ENCODE results near the gene NNT.
"Not testable (repeated sequence)": the region's sequence is repeated elsewhere in the genome, so short reads cannot be mapped to it uniquely, and the experiment has no call there.

Gene NNT

GRCh38 chr5:43646992-43647391 lies 44.0 kb downstream of the NNT start:
- Mint-ChIP-seq H3K27ac (no peak overlapping the region), H3K27me3 (no peaks in the 10 kb centered on the region), H3K9me3 (no peaks in the 10 kb centered on the region), H3K36me3 (ENCODE audit: insufficient read depth) (peaks cover 66% of the 10 kb centered on the region), H3K4me1 (ENCODE audit: low read depth in 2 of 2) (peaks cover under 1 to 8% of the 10 kb centered on the region in 2 donors), H3K4me3 (no peak overlapping the region)
- ATAC-seq (replicated peaks) (no peak), DNase-seq (no peak)

DNA sequence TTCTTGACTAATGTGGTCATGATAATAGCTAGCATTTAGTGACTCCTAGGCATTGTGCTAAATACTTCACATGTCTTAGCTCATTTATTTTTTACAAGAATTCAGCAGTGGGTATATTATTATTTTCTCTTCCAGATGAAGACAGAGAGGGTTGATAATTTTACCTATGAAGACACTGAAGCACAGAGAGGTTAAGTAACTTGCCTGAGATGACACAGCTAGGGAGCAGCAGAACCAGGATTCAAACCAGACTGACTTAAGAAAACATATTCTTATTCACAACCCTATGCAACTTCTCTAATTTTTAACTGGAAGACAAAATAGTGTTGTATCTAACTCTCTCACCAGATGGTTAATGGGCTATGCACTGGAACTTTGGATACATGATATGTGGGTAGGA lies 44.8 kb downstream of the NNT start:
- Mint-ChIP-seq H3K27me3 (no peaks in the 10 kb centered on the region), H3K4me3 (no peak overlapping the region), H3K4me1 (ENCODE audit: low read depth in 2 of 2) (peaks cover 0 to 8% of the 10 kb centered on the region in 2 donors), H3K27ac (peak overlapping the region in 1 of 2 donors; percentile 6), H3K36me3 (ENCODE audit: insufficient read depth) (peaks cover 74% of the 10 kb centered on the region), H3K9me3 (no peaks in the 10 kb centered on the region)
- DNase-seq (no peak), ATAC-seq (replicated peaks) (no peak)

- ATAC-seq (replicated peaks) (no peak), DNase-seq (no peak)
- Mint-ChIP-seq H3K4me3 (no peak overlapping the region), H3K4me1 (ENCODE audit: low read depth in 2 of 2) (peaks cover 0 to under 1% of the 10 kb centered on the region in 2 donors), H3K9me3 (no peaks in the 10 kb centered on the region), H3K27ac (peak overlapping the region; percentile 5 to 6), H3K36me3 (ENCODE audit: insufficient read depth) (peaks cover 82% of the 10 kb centered on the region), H3K27me3 (no peaks in the 10 kb centered on the region)
These were observed 45.6 kb downstream of the NNT start for GRCh38 chr5:43648499-43649124.

DNA sequence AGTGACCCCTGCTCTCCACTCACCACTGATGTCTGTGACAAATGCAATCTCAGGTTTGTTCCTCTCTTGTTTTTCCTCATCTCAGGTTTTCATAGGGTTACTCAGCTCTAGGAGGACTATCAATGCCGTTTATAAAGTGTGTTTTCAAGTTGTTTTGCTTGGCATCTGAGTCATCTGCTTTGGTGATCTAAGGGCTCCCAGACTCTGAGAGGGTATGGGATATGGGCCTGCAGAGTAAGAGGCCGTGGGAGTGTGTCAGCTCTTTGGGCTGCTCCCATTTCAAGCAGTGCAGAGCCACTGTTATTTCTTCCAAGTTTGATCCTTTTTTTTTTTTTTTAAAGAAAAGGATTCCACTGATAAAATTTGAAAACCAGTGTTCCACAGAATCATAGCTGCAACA lies 46.3 kb downstream of the NNT start:
- Mint-ChIP-seq H3K27me3 (no peaks in the 10 kb centered on the region), H3K9me3 (no peaks in the 10 kb centered on the region), H3K4me3 (no peak overlapping the region), H3K4me1 (ENCODE audit: low read depth in 2 of 2) (no peaks in the 10 kb centered on the region), H3K36me3 (ENCODE audit: insufficient read depth) (peaks cover 84% of the 10 kb centered on the region), H3K27ac (peak overlapping the region in 1 of 2 donors; percentile 17)
- ATAC-seq (replicated peaks) (no peak), DNase-seq (no peak)

- ATAC-seq (replicated peaks) (no peak), DNase-seq (no peak)
- H3K4me1 Mint-ChIP-seq (ENCODE audit: low read depth in 2 of 2) = no peaks in the 10 kb centered on the region
- H3K27ac Mint-ChIP-seq = peak overlapping the region in 1 of 2 donors; percentile 25
- H3K36me3 Mint-ChIP-seq (ENCODE audit: insufficient read depth) = peaks cover 63% of the 10 kb centered on the region
- H3K27me3 Mint-ChIP-seq = no peaks in the 10 kb centered on the region
- no peak overlapping the region for H3K4me3 Mint-ChIP-seq
- no peaks in the 10 kb centered on the region for H3K9me3 Mint-ChIP-seq
These were observed 49.7 kb downstream of the NNT start for GRCh38 chr5:43652537-43653302.

- ATAC-seq (replicated peaks) = no peak
- H3K36me3 Mint-ChIP-seq (ENCODE audit: insufficient read depth) = peaks cover 47% of the 10 kb centered on the region
- no peaks in the 10 kb centered on the region for H3K27me3 Mint-ChIP-seq
- peaks cover 0 to 7% of the 10 kb centered on the region in 2 donors for H3K4me1 Mint-ChIP-seq (ENCODE audit: low read depth in 2 of 2)
- H3K4me3 Mint-ChIP-seq = no peak overlapping the region
- H3K9me3 Mint-ChIP-seq = no peaks in the 10 kb centered on the region
- no peak for DNase-seq
- H3K27ac Mint-ChIP-seq = no peak overlapping the region
These were observed 55.5 kb downstream of the NNT start for GRCh38 chr5:43658509-43658908.

GRCh38 chr5:43659075-43659474 lies 56.1 kb downstream of the NNT start:
- no peak for ATAC-seq (replicated peaks)
- Mint-ChIP-seq H3K9me3 (no peaks in the 10 kb centered on the region), H3K27me3 (no peaks in the 10 kb centered on the region), H3K36me3 (ENCODE audit: insufficient read depth) (peaks cover 45% of the 10 kb centered on the region), H3K27ac (no peak overlapping the region), H3K4me3 (no peak overlapping the region), H3K4me1 (ENCODE audit: low read depth in 2 of 2) (peaks cover 0 to 7% of the 10 kb centered on the region in 2 donors)
- no peak for DNase-seq

DNA sequence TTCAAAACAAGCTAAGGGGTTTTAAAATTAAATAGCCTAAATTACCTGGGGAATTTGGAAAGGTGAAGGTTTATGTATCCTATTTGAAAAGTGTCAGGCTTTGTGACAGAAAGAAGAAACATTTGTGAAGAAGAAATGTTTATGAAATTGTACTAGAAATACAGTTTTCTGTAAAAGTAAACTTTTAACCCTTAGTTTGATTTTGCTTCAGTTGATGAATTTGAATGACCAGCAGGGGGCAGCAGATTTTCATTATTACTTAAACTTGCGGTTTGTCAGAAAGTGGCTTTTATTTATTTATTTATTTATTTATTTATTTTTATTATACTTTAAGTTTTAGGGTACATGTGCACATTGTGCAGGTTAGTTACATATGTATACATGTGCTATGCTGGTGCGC lies 58.1 kb downstream of the NNT start:
- Mint-ChIP-seq H3K4me3 (no peak overlapping the region), H3K4me1 (ENCODE audit: low read depth in 2 of 2) (peaks cover 0 to 7% of the 10 kb centered on the region in 2 donors), H3K27ac (no peak overlapping the region), H3K9me3 (no peaks in the 10 kb centered on the region), H3K27me3 (no peaks in the 10 kb centered on the region), H3K36me3 (ENCODE audit: insufficient read depth) (peaks cover 41% of the 10 kb centered on the region)
- peak in 1 of 3 experiments; percentile 2 for DNase-seq
- no peak for ATAC-seq (replicated peaks)

DNA sequence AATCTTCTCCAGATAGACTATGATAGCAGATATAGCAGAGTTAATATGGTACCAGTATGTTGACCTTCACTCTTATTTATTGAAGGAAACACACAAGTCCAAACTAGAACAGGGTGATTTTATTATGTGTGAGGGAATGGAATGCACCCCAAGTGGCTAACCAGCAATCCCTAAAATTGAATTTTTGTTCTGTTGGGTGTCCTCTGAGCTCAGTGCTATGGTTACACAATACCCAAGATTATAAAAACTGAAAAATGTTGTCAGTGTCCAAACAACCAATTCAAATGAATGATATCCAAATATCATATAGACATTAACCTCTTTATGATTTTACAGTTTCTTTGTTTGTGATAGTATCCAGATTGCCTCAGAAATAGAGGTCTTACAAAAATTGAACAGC lies 60.9 kb downstream of the NNT start:
- Mint-ChIP-seq H3K27ac (no peak overlapping the region), H3K9me3 (no peaks in the 10 kb centered on the region), H3K4me1 (ENCODE audit: low read depth in 2 of 2) (peaks cover 3 to 17% of the 10 kb centered on the region in 2 donors), H3K27me3 (no peaks in the 10 kb centered on the region), H3K4me3 (no peak overlapping the region), H3K36me3 (ENCODE audit: insufficient read depth) (peaks cover 28% of the 10 kb centered on the region)
- DNase-seq (no peak), ATAC-seq (replicated peaks) (no peak)

- H3K27me3 Mint-ChIP-seq = no peaks in the 10 kb centered on the region
- H3K4me1 Mint-ChIP-seq (ENCODE audit: low read depth in 2 of 2) = peaks cover 3 to 17% of the 10 kb centered on the region in 2 donors
- DNase-seq (no peak), ATAC-seq (replicated peaks) (no peak)
- no peak overlapping the region for H3K4me3 Mint-ChIP-seq
- peaks cover 24% of the 10 kb centered on the region for H3K36me3 Mint-ChIP-seq (ENCODE audit: insufficient read depth)
- peak overlapping the region in 1 of 2 donors; percentile 35 for H3K27ac Mint-ChIP-seq
- no peaks in the 10 kb centered on the region for H3K9me3 Mint-ChIP-seq
These were observed 61.6 kb downstream of the NNT start for GRCh38 chr5:43664501-43665040.

DNA sequence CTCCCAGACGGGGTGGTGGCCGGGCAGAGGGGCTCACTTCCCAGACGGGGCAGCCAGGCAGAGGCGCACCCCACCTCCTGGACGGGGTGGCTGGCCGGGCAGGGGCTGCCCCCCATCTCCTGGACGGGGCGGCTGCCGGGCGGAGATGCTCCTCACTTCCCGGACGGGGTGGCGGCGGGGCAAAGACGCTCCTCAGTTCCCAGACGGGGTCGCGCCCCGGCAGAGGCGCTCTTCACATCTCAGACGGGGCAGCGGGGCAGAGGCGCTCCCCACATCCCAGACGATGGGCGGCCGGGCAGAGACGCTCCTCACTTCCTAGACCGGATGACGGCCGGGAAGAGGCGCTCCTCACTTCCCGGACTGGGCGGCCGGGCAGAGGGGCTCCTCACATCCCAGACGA lies 62.8 kb downstream of the NNT start:
- not testable (repeated sequence) for DNase-seq; H3K4me3 Mint-ChIP-seq; H3K9me3 Mint-ChIP-seq; H3K27me3 Mint-ChIP-seq; ATAC-seq (replicated peaks); H3K27ac Mint-ChIP-seq
- Mint-ChIP-seq H3K4me1 (ENCODE audit: low read depth in 2 of 2) (peaks cover 9 to 20% of the 10 kb centered on the region in 2 donors), H3K36me3 (ENCODE audit: insufficient read depth) (peaks cover 15% of the 10 kb centered on the region)

GRCh38 chr5:43666728-43667127 lies 63.7 kb downstream of the NNT start:
- Mint-ChIP-seq H3K4me1 (ENCODE audit: low read depth in 2 of 2) (peaks cover 11 to 26% of the 10 kb centered on the region in 2 donors), H3K36me3 (ENCODE audit: insufficient read depth) (peaks cover 11% of the 10 kb centered on the region)
- H3K27ac Mint-ChIP-seq; ATAC-seq (replicated peaks); H3K27me3 Mint-ChIP-seq; DNase-seq; H3K4me3 Mint-ChIP-seq; H3K9me3 Mint-ChIP-seq: not testable (repeated sequence)

DNA sequence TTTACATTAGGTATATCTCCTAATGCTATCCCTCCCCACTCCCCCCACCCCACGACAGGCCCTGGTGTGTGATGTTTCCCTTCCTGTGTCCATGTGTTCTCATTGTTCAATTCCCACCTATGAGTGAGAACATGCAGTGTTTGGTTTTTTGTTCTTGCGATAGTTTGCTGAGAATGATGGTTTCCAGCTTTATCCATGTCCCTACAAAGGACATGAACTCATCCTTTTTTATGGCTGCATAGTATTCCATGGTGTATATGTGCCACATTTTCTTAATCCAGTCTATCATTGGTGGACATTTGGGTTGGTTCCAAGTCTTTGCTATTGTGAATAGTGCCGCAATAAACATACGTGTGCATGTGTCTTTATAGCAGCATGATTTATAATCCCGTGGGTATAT lies 64.4 kb downstream of the NNT start:
- H3K36me3 Mint-ChIP-seq (ENCODE audit: insufficient read depth) = peaks cover 11% of the 10 kb centered on the region
- H3K9me3 Mint-ChIP-seq; H3K4me3 Mint-ChIP-seq; H3K27me3 Mint-ChIP-seq; DNase-seq; ATAC-seq (replicated peaks); H3K27ac Mint-ChIP-seq: not testable (repeated sequence)
- H3K4me1 Mint-ChIP-seq (ENCODE audit: low read depth in 2 of 2) = peaks cover 11 to 26% of the 10 kb centered on the region in 2 donors

DNA sequence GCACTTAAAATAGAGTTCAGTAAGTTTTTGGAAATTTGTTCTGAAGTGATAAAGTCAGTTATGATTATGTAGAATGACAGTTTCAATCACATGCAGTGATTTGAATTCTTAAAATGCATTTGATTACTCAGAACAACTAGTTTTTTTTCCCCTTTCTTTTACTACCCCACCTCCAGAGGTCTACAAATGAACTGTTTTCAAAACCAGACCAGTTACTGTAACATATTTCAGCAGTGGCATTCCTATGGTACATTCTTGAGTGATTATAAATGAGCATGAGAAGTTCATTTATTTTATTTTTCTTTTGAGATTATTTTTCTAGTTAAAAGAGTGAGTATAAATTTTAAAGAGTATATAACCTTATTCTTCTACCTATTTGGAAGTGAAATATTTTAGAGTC lies 71.6 kb downstream of the NNT start:
- DNase-seq (no peak), ATAC-seq (replicated peaks) (no peak)
- Mint-ChIP-seq H3K27ac (peak overlapping the region in 1 of 2 donors; percentile 59), H3K4me3 (no peak overlapping the region), H3K4me1 (ENCODE audit: low read depth in 2 of 2) (peaks cover 8 to 28% of the 10 kb centered on the region in 2 donors), H3K9me3 (no peaks in the 10 kb centered on the region), H3K36me3 (ENCODE audit: insufficient read depth) (peaks cover 9% of the 10 kb centered on the region), H3K27me3 (no peaks in the 10 kb centered on the region)
